ENCODE measurements around the gene THAP4.
A peak's percentile ranks its signal among the peaks of the same experiment; 100 is the strongest.

THAP4 gene

DNA sequence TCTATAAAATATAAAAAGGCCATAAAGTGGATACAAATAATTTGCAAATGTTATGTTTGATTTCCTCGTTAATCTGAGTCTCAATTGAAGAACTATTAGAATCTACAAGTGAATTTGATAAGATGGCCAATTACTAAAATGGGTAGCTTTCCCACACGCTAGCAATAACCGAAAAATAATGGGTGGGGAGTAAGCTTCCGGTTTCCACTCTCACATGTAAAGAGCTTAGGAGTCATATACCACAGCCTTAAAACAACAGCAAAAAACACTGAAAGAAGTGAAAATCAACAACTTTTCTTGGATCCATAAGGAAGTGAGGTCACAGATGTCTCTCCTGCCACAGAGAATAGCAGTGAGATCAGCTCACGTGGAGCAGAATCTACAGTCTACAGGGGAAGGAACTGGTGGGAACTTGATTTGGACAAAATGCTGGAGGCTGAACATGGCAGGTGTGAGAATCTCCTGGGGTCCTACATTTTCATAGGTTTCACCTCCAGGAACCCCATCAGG is 18.6 kb downstream of the THAP4 start:
- ChIA-PET POLR2A (interaction anchor here (1.1 kb wide), 1 partner anchor 17 kb away, joined by 4 read pairs; no protein-coding TSS in a partner anchor), CTCF (no interaction called here)
- H3K9me3 ChIP-seq (ENCODE audit: control extremely low read depth in 1 of 5, control insufficient read depth in 4 of 5, insufficient read depth in 2 of 5, low read depth in 1 of 5, low read length in 4 of 5), result no peaks in the 10 kb centered on the region
- no peak overlapping the region for H3K4me3 ChIP-seq (ENCODE audit: control insufficient read depth in 1 of 7, extremely low read depth in 1 of 7, insufficient read depth in 4 of 7, low read depth in 2 of 7, low read length in 6 of 7)
- no peak overlapping the region for H3K27ac ChIP-seq (ENCODE audit: insufficient read depth in 1 of 2, low read depth in 1 of 2, low read length in 2 of 2, poor library complexity in 1 of 2, severe bottlenecking in 2 of 2)
- peaks cover 0 to 11% (median 0%) of the 10 kb centered on the region in 4 experiments for H3K36me3 ChIP-seq (ENCODE audit: control insufficient read depth in 4 of 4, insufficient read depth in 4 of 4, low read length in 3 of 4)
- H3K27me3 ChIP-seq (replicated peaks in 2 of 5; ENCODE audit: control insufficient read depth in 4 of 5, insufficient read depth in 5 of 5, low read length in 4 of 5), result no peaks in the 10 kb centered on the region
- peaks cover 0 to 17% (median 10%) of the 10 kb centered on the region in 4 experiments for H3K4me1 ChIP-seq (ENCODE audit: control extremely low read depth in 1 of 4, control insufficient read depth in 4 of 4, insufficient read depth in 4 of 4, low read length in 3 of 4)
- DNase-seq, result no peak
- WGBS (ENCODE audit: insufficient coverage), result 91% methylated on average over 3 of the region's 5 CpGs

DNA sequence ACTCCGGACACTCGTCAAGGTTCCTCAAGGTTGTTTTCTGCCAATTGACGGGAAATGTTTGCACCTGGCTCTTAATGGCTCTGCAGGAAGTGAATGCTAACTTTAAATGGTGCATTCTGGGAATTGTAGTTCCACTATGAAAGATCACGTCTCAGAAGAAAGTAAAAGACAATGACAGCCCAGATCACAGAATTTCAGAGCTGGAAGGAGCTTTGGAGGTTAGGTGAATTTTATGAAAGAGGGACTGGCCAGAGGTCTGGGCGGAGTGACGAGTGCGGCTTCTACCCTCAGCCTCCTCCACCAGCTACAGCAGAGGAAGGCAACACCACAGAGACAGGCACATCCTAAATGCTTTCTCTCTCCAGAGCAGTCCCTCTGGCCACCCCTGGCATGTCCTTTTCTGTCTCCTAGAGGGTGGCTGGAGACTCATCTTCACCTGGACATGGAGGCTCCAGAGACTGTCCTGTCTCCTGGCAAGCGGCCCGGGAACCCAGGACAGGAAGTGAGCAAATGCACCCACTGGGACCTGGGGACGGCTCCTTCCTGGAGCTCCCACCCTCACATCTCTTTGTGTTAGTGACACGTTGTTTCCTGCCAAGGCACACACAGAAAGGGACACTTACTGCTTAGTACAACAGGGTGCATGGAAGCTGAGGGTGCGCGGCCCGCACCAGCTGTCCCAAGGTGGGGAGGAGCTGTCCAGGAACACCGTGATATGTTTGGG is 19.4 kb downstream of the THAP4 start:
- H3K36me3 ChIP-seq (ENCODE audit: control insufficient read depth in 4 of 4, insufficient read depth in 4 of 4, low read length in 3 of 4), result peaks cover 0 to 15% (median 0%) of the 10 kb centered on the region in 4 experiments
- WGBS (ENCODE audit: insufficient coverage), result 52% methylated on average over 10 of the region's 15 CpGs
- peak overlapping the region in 5 of 7 experiments; percentile 51 to 80 (median 74) for H3K4me3 ChIP-seq (ENCODE audit: control insufficient read depth in 1 of 7, extremely low read depth in 1 of 7, insufficient read depth in 4 of 7, low read depth in 2 of 7, low read length in 6 of 7)
- peaks cover 0 to 17% (median 10%) of the 10 kb centered on the region in 4 experiments for H3K4me1 ChIP-seq (ENCODE audit: control extremely low read depth in 1 of 4, control insufficient read depth in 4 of 4, insufficient read depth in 4 of 4, low read length in 3 of 4)
- no peaks in the 10 kb centered on the region for H3K27me3 ChIP-seq (replicated peaks in 2 of 5; ENCODE audit: control insufficient read depth in 4 of 5, insufficient read depth in 5 of 5, low read length in 4 of 5)
- DNase-seq, result peak; percentile 49 to 81 (median 66)
- CTCF ChIA-PET, result no interaction called here
- no peaks in the 10 kb centered on the region for H3K9me3 ChIP-seq (ENCODE audit: control extremely low read depth in 1 of 5, control insufficient read depth in 4 of 5, insufficient read depth in 2 of 5, low read depth in 1 of 5, low read length in 4 of 5)
- POLR2A ChIA-PET, result interaction anchor here (1.1 kb wide), 1 partner anchor 18 kb away, joined by 4 read pairs; no protein-coding TSS in a partner anchor
- H3K27ac ChIP-seq (ENCODE audit: insufficient read depth in 1 of 2, low read depth in 1 of 2, low read length in 2 of 2, poor library complexity in 1 of 2, severe bottlenecking in 2 of 2), result no peak overlapping the region

DNA sequence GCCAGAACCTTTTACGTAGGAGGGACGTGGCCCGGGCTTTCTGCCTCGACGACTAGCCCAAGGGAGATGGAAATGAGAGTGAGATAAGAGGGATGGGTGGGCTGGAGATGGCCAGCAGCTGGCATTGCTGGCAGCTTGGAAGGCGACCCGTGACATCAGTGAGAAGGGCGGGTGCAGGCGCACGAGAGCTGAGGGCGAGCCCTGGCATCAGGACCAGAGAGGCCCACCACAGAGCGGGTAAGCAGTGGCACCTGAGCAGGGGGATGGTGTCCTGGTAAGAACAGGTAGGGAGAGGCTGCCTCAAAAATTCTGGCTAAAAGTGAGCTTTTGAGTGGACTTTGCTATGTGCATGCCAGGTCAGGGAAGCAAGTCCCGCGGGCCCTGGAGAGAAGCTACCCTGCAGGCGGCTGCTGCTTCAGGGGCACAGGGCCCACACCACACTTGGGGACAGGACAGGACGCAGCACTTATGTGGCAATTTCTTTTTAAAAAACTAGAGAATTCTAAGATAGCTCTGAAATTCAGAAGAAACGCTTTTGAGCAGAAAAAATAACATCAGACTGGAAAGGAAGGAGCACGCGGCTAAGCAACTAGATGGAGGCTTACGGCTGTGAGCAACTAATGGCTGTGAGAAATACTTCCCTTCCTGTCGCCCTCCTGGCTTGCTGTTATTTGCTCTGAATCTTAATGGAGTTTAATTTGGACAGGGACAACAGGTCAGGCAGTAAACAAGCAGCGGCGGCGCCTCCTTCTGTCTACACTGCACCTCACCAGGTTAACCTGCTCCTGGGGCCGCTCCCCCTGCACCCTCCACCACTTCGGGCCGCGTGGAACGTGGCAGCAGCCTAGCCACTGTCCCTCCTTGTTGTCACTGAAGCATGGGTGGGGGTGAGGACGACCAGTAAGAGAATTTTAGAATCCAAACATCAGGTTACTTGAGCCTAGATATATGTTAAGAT is 20.5 kb downstream of the THAP4 start:
- Histone ChIP-seq H3K27me3 (replicated peaks in 2 of 5; ENCODE audit: control insufficient read depth in 4 of 5, insufficient read depth in 5 of 5, low read length in 4 of 5) (no peaks in the 10 kb centered on the region), H3K36me3 (ENCODE audit: control insufficient read depth in 4 of 4, insufficient read depth in 4 of 4, low read length in 3 of 4) (peaks cover 0 to 17% (median 1%) of the 10 kb centered on the region in 4 experiments), H3K27ac (ENCODE audit: insufficient read depth in 1 of 2, low read depth in 1 of 2, low read length in 2 of 2, poor library complexity in 1 of 2, severe bottlenecking in 2 of 2) (no peak overlapping the region), H3K4me1 (ENCODE audit: control extremely low read depth in 1 of 4, control insufficient read depth in 4 of 4, insufficient read depth in 4 of 4, low read length in 3 of 4) (peaks cover 0 to 17% (median 10%) of the 10 kb centered on the region in 4 experiments), H3K9me3 (ENCODE audit: control extremely low read depth in 1 of 5, control insufficient read depth in 4 of 5, insufficient read depth in 2 of 5, low read depth in 1 of 5, low read length in 4 of 5) (no peaks in the 10 kb centered on the region), H3K4me3 (ENCODE audit: control insufficient read depth in 1 of 7, extremely low read depth in 1 of 7, insufficient read depth in 4 of 7, low read depth in 2 of 7, low read length in 6 of 7) (peak overlapping the region in 4 of 7 experiments; percentile 51 to 80 (median 66))
- DNase-seq, result no peak
- 97% methylated on average over 29 of the region's 30 CpGs for WGBS (ENCODE audit: insufficient coverage)
- ChIA-PET CTCF (interaction anchor here (0.5 to 1.3 kb wide), 2 partner anchors 10 to 1623 kb away, joined by 3 read pairs; no protein-coding TSS in a partner anchor), POLR2A (no interaction called here)

DNA sequence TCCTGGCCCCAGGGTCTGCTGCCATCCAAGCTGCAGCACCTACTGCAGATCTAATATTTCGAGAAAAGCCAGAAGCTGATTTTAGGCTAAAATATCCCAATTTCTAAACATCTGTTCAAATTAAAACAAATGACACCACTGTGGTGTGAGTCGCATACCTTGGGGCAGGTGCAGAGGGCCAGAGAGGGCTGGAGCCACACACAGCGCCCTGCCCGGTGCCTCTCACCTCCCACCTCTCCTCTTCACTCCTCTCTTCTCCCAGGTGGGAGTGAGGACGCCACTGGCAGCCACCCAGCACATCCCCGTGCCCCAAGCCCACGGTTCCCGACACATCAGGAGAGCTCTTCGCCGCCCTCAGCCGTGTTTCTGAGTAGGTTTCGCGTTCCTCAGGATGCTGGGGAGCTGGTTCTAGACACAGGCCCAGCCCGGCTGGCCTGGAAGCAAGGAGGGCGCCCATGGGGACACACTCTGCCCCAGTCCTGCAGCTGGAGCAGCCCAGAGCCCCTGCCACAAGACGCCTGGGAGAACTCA is 21.4 kb downstream of the THAP4 start:
- Histone ChIP-seq H3K4me1 (ENCODE audit: control extremely low read depth in 1 of 4, control insufficient read depth in 4 of 4, insufficient read depth in 4 of 4, low read length in 3 of 4) (peaks cover 0 to 19% (median 13%) of the 10 kb centered on the region in 4 experiments), H3K27ac (ENCODE audit: insufficient read depth in 1 of 2, low read depth in 1 of 2, low read length in 2 of 2, poor library complexity in 1 of 2, severe bottlenecking in 2 of 2) (no peak overlapping the region), H3K36me3 (ENCODE audit: control insufficient read depth in 4 of 4, insufficient read depth in 4 of 4, low read length in 3 of 4) (peaks cover 0 to 17% (median 1%) of the 10 kb centered on the region in 4 experiments), H3K27me3 (replicated peaks in 2 of 5; ENCODE audit: control insufficient read depth in 4 of 5, insufficient read depth in 5 of 5, low read length in 4 of 5) (no peaks in the 10 kb centered on the region), H3K4me3 (ENCODE audit: control insufficient read depth in 1 of 7, extremely low read depth in 1 of 7, insufficient read depth in 4 of 7, low read depth in 2 of 7, low read length in 6 of 7) (no peak overlapping the region), H3K9me3 (ENCODE audit: control extremely low read depth in 1 of 5, control insufficient read depth in 4 of 5, insufficient read depth in 2 of 5, low read depth in 1 of 5, low read length in 4 of 5) (no peaks in the 10 kb centered on the region)
- WGBS (ENCODE audit: insufficient coverage), result 93% methylated on average over 16 of the region's 16 CpGs
- POLR2A ChIA-PET, result interaction anchor here (0.6 kb wide), 1 partner anchor 20 kb away, joined by 3 read pairs; no protein-coding TSS in a partner anchor
- CTCF ChIA-PET, result interaction anchor here (0.5 to 1.3 kb wide), 2 partner anchors 11 to 1622 kb away, joined by 3 read pairs; no protein-coding TSS in a partner anchor
- no peak for DNase-seq

DNA sequence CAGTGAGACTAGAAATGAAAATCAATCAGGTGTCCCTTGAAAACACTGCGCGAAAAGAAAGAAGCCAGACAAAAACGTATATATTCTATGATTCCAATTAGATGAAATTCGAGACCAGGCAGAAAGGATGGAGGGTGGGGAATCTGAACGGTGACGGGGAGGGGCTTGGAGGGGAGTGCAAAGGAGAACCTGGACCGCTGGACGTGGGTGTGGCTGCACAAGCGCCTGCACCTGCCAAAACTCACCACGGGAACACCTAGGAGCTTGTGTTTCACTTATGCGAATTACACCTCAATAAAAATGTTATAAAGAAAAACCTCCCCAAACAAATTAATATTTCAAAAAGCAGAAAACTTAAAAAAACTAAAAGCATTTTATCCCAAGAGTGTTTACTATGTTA is 21.9 kb downstream of the THAP4 start:
- H3K4me1 ChIP-seq (ENCODE audit: control extremely low read depth in 1 of 4, control insufficient read depth in 4 of 4, insufficient read depth in 4 of 4, low read length in 3 of 4), result peaks cover 0 to 22% (median 16%) of the 10 kb centered on the region in 4 experiments
- peaks cover 0 to 17% (median 1%) of the 10 kb centered on the region in 4 experiments for H3K36me3 ChIP-seq (ENCODE audit: control insufficient read depth in 4 of 4, insufficient read depth in 4 of 4, low read length in 3 of 4)
- no peaks in the 10 kb centered on the region for H3K9me3 ChIP-seq (ENCODE audit: control extremely low read depth in 1 of 5, control insufficient read depth in 4 of 5, insufficient read depth in 2 of 5, low read depth in 1 of 5, low read length in 4 of 5)
- CTCF ChIA-PET, result interaction anchor here (1.3 kb wide), 1 partner anchor 12 kb away, joined by 3 read pairs; no protein-coding TSS in a partner anchor
- POLR2A ChIA-PET, result interaction anchor here (0.6 kb wide), 1 partner anchor 19 kb away, joined by 3 read pairs; no protein-coding TSS in a partner anchor
- 97% methylated on average over 7 of the region's 11 CpGs for WGBS (ENCODE audit: insufficient coverage)
- H3K27ac ChIP-seq (ENCODE audit: insufficient read depth in 1 of 2, low read depth in 1 of 2, low read length in 2 of 2, poor library complexity in 1 of 2, severe bottlenecking in 2 of 2), result no peak overlapping the region
- no peaks in the 10 kb centered on the region for H3K27me3 ChIP-seq (replicated peaks in 2 of 5; ENCODE audit: control insufficient read depth in 4 of 5, insufficient read depth in 5 of 5, low read length in 4 of 5)
- no peak for DNase-seq
- no peak overlapping the region for H3K4me3 ChIP-seq (ENCODE audit: control insufficient read depth in 1 of 7, extremely low read depth in 1 of 7, insufficient read depth in 4 of 7, low read depth in 2 of 7, low read length in 6 of 7)

DNA sequence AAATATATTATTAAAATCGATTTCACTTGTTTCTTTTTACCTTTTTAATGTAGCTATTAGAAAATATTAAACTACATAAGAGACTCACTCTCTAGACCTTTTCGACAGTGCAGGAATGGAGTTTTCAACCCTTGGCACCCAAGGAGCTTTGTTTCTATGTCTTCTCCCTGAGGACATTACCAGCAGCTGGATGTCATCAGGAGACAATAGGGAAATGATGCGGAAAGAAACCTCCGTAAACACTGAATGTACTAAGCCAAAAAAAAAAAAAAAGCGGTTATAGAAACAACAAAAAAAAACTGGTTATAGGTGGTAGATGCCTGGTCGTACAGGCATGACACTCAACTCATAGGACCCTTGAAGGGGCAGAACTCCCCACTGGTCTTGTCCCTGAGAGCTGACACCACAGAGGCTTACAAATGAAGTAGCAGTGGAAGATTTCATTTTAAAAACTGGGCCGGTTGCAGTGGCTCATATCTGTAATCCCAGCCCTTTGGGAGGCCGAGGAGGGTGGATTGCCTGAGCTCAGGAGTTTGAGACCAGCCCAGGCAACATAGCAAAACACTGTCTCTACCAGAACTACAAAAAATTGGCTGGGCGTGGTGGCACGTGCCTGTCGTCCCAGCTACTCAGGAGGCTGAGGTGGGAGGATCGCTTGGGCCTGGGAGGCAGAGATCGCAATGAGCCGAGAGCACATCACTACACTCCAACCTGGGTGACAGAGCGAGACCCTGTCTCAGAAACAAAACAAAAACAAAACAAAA is 23.8 kb downstream of the THAP4 start:
- Histone ChIP-seq H3K27me3 (replicated peaks in 2 of 5; ENCODE audit: control insufficient read depth in 4 of 5, insufficient read depth in 5 of 5, low read length in 4 of 5) (no peaks in the 10 kb centered on the region), H3K4me3 (ENCODE audit: control insufficient read depth in 1 of 7, extremely low read depth in 1 of 7, insufficient read depth in 4 of 7, low read depth in 2 of 7, low read length in 6 of 7) (no peak overlapping the region), H3K36me3 (ENCODE audit: control insufficient read depth in 4 of 4, insufficient read depth in 4 of 4, low read length in 3 of 4) (peaks cover 0 to 20% (median 1%) of the 10 kb centered on the region in 4 experiments), H3K27ac (ENCODE audit: insufficient read depth in 1 of 2, low read depth in 1 of 2, low read length in 2 of 2, poor library complexity in 1 of 2, severe bottlenecking in 2 of 2) (no peak overlapping the region), H3K9me3 (ENCODE audit: control extremely low read depth in 1 of 5, control insufficient read depth in 4 of 5, insufficient read depth in 2 of 5, low read depth in 1 of 5, low read length in 4 of 5) (no peaks in the 10 kb centered on the region), H3K4me1 (ENCODE audit: control extremely low read depth in 1 of 4, control insufficient read depth in 4 of 4, insufficient read depth in 4 of 4, low read length in 3 of 4) (peaks cover 0 to 39% (median 32%) of the 10 kb centered on the region in 4 experiments)
- no peak for DNase-seq
- ChIA-PET POLR2A (no interaction called here), CTCF (interaction anchor here (0.9 to 1.0 kb wide), 2 partner anchors 10 to 12 kb away, joined by 3 read pairs; no protein-coding TSS in a partner anchor)
- WGBS (ENCODE audit: insufficient coverage), result 93% methylated on average over 4 of the region's 15 CpGs

Measured in common myeloid progenitor, CD34-positive (primary cell).